ENCODE results near the gene MKI67. TPM values are rescaled to one million over a fixed set of nuclear protein-coding genes. Genes with fewer than 3 reads are reported as not detected.

Gene MKI67
- total RNA-seq, 1 donor from 2014 or later: 42.8 TPM

DNA sequence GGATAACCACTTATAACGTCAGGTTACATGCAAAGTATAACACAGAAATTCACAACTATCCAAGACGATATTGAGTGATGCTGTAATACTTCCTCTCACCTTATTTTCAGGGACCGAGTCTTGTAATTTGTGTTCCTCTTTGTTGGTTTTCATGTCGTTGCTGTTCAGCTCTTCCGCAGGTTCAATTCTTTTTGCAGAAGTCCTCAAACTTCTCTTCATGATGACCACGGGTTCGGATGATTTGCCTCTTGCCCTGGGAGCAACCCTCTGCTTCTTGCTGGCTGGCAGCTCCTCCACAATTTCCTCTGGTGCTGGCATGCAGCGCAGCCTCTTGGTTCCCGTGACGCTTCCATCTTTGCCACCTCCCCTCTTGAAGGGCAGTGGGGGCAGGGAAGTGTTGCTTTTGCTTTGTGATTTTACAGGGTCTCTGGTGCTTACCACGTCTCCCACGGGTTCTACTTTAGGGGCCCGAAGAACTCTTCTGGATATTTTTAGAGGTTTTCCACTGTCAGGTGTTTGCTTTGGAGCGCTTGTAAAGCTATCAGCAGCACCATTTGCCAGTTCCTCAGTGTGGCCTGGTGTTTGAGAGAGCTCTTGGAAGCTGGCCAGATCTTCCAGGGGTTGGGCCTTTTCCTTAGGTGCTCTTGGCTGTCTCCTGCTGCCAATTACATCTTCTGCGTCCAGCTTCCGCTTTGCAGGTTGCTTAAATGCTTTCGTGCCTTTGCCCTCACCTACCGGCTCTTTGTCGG is 23.6 kb downstream of the MKI67 start:
- peak in 1 of 2 experiments; percentile 27 for DNase-seq (ENCODE audit: low spot score in 2 of 2, unreplicated experiment in 2 of 2)
- TF ChIP-seq, protein P1, sequence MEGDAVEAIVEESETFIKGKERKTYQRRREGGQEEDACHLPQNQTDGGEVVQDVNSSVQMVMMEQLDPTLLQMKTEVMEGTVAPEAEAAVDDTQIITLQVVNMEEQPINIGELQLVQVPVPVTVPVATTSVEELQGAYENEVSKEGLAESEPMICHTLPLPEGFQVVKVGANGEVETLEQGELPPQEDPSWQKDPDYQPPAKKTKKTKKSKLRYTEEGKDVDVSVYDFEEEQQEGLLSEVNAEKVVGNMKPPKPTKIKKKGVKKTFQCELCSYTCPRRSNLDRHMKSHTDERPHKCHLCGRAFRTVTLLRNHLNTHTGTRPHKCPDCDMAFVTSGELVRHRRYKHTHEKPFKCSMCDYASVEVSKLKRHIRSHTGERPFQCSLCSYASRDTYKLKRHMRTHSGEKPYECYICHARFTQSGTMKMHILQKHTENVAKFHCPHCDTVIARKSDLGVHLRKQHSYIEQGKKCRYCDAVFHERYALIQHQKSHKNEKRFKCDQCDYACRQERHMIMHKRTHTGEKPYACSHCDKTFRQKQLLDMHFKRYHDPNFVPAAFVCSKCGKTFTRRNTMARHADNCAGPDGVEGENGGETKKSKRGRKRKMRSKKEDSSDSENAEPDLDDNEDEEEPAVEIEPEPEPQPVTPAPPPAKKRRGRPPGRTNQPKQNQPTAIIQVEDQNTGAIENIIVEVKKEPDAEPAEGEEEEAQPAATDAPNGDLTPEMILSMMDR (IDR thresholded peaks at IDR 0.05; ENCODE audit: unreplicated experiment): no peak
- H3K36me3 Mint-ChIP-seq: peaks cover 34% of the 10 kb centered on the region

DNA sequence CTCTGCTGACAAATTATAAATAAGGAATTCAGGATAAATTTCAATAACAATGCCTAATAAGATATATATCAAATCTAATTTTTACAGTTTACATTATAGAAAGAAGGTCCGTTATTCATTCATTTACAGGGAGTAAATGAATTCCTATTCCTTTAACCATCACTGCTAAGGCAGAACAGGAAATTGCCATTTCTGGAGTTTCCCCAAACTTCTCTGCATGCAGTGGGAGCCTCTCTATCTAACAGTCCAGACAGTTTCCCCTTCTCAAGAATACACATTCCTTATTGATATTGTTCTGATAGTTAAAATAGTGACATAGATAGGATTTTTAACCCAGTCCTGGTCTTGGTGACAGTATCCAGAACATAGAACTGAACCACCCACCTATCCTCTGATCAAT is 24.3 kb downstream of the MKI67 start:
- no peaks in the 10 kb centered on the region for H3K4me1 Mint-ChIP-seq
- no peaks in the 10 kb centered on the region for H3K27me3 Mint-ChIP-seq (ENCODE audit: low read depth)
- H3K4me3 Mint-ChIP-seq: no peak overlapping the region
- TF ChIP-seq, protein P1 (IDR thresholded peaks at IDR 0.05; ENCODE audit: unreplicated experiment): no peak
- no peaks in the 10 kb centered on the region for H3K9me3 Mint-ChIP-seq
- peaks cover 34% of the 10 kb centered on the region for H3K36me3 Mint-ChIP-seq
- DNase-seq (ENCODE audit: low spot score in 2 of 2, unreplicated experiment in 2 of 2): no peak
- no peak overlapping the region for H3K27ac Mint-ChIP-seq

More for the DNA sequence above, 23.6 kb downstream of the MKI67 start:
- Mint-ChIP-seq H3K9me3 (no peaks in the 10 kb centered on the region), H3K4me3 (no peak overlapping the region), H3K27me3 (ENCODE audit: low read depth) (no peaks in the 10 kb centered on the region), H3K27ac (no peak overlapping the region), H3K4me1 (no peaks in the 10 kb centered on the region)

DNA sequence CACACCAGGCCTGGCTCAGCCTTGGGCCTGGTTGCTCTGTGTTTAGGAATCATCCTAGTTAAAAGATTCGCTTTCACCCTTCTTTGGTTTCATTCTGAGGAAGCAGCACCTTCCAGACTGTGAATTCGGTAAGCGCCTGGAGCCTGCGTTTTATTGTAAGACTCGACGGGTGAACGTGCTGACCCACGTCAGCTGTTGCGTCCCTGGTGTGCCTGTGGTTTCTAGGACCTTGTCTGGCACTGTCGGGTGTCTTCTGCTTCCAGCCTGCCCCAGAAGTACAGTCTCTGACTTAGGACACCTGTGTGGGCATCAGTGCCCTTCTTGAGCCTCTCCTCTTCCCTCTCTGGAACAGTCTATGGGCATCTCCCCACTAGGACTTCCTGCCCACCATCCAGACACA is 26.3 kb downstream of the MKI67 start:
- TF ChIP-seq, protein P1 (IDR thresholded peaks at IDR 0.05; ENCODE audit: unreplicated experiment): no peak
- H3K9me3 Mint-ChIP-seq: no peaks in the 10 kb centered on the region

DNA sequence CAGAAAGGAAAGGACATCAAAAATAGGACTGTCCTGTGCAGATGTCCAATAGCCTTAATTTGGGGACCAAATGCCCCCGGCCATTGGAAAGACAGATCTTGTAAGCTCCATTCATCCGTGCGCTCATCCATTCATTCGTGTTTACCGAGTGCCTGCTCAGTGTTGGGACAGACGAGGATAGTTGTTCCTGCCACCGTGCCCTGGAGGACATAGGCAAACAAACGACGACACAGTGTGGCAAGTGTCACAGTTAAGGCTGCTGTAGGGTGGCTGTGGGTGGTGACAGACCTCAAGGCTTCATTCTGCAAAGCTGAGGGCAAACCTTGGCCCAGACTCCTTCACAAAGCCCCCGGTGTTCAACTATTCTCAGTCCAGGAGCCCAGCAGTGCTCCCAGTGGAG is 27.6 kb downstream of the MKI67 start:
- TF ChIP-seq, protein P1 (IDR thresholded peaks at IDR 0.05; ENCODE audit: unreplicated experiment): no peak
- peaks cover 24% of the 10 kb centered on the region for H3K36me3 Mint-ChIP-seq
- no peaks in the 10 kb centered on the region for H3K4me1 Mint-ChIP-seq
- H3K9me3 Mint-ChIP-seq: no peaks in the 10 kb centered on the region
- no peaks in the 10 kb centered on the region for H3K27me3 Mint-ChIP-seq (ENCODE audit: low read depth)
- no peak overlapping the region for H3K27ac Mint-ChIP-seq
- no peak for DNase-seq (ENCODE audit: low spot score in 2 of 2, unreplicated experiment in 2 of 2)
- no peak overlapping the region for H3K4me3 Mint-ChIP-seq

More for the DNA sequence above, 26.3 kb downstream of the MKI67 start:
- no peak for DNase-seq (ENCODE audit: low spot score in 2 of 2, unreplicated experiment in 2 of 2)
- H3K27me3 Mint-ChIP-seq (ENCODE audit: low read depth): no peaks in the 10 kb centered on the region
- H3K4me3 Mint-ChIP-seq: no peak overlapping the region
- H3K27ac Mint-ChIP-seq: no peak overlapping the region
- H3K36me3 Mint-ChIP-seq: peaks cover 32% of the 10 kb centered on the region
- H3K4me1 Mint-ChIP-seq: no peaks in the 10 kb centered on the region

DNA sequence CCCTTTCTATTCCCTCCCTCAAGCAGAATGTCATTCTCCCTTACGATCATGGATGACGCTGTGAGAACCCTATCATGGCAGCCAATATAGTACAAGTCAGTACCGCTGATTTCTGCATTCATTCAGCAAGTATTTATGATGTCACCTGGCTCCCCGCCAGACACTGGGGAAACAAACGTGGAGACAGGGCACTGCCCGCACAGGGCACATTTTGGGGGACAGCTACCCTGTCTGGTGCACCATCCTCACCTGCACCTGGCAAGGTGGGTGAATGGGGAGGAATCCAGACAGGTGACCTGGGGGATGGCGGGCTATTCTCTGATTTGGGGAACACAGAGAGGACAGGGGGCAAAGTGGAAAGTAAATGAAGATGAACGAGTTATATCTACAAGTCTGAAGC is 28.4 kb downstream of the MKI67 start:
- Mint-ChIP-seq H3K27ac (no peak overlapping the region), H3K4me3 (no peak overlapping the region), H3K27me3 (ENCODE audit: low read depth) (no peaks in the 10 kb centered on the region), H3K9me3 (no peaks in the 10 kb centered on the region), H3K36me3 (peaks cover 19% of the 10 kb centered on the region), H3K4me1 (no peaks in the 10 kb centered on the region)
- TF ChIP-seq, protein P1 (IDR thresholded peaks at IDR 0.05; ENCODE audit: unreplicated experiment): no peak
- peak in 1 of 2 experiments; percentile 30 for DNase-seq (ENCODE audit: low spot score in 2 of 2, unreplicated experiment in 2 of 2)

Data from mesothelial cell of epicardium (in vitro differentiated cells).